Pons (tissue), 1 donor: ENCODE results near the gene ZNF136.

Experiments used
- DNase-seq: peaks from one replicate; pipeline ENCODE4 v3.0.0-alpha.2; 2016; ENCODE audit warnings: low spot score

ZNF136 gene

DNA sequence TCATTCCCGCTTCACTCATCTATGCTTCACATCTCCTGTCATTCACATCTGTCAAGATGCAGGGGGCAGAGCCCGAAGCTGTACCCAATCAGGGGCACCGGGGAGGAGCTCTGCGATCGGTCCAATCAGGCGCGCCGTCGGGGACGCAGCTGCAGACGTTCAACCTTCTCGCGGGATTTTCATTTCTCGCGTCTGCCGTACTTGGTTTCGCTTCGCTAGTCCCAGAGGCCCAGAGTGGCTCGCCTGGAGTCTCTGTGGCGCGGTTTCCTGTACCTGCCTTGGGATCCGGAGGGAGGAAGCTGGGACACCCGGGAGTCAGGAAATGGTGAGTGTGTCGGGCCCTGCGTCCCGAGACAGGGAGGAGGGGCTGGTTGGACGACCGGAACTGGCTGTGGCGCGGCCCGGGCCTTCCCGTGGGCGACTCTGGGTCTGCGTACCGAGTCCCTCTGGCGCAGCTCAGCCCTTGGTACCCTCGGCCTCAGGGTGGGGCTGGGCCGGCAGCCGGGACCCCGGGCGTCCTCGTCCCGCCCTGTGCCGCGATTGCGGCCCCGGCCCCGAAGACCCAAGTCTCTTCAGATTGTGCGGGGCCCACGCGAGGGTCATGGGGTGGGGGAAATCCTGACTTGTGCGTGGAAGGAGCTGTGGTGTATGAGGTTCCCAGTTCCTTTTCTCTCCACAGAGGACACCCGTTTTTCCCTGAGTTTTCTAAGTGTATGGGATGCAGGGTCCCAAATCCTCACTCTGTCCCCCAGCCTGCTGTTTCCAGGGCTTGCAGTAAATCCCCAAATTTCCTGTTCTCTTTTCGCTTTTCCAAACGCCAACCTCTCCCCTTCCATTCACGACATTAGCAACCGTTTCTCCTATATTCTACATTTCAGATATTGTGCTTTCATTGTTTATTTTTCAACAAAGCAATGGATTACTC lies at the start of gene ZNF136:
TSS of gene ZNF136 (plus strand) at position 215 of the 925 bp plus-strand sequence. CDS start at position 323, 108 bp downstream.
- DNase-seq = peak; percentile 91

- no peak for DNase-seq
Observed at GRCh38 chr19:12113121-12113520, 49.8 kb upstream of the ZNF136 start.

- no peak for DNase-seq
Observed at GRCh38 chr19:12117201-12117970, 45.5 kb upstream of the ZNF136 start.

- DNase-seq = no peak
Observed at GRCh38 chr19:12126707-12127106, 36.2 kb upstream of the ZNF136 start.

- no peak for DNase-seq
Observed at GRCh38 chr19:12133069-12133468, 29.8 kb upstream of the ZNF136 start.

GRCh38 chr19:12137221-12137940 lies 25.5 kb upstream of the ZNF136 start:
- no peak for DNase-seq

- DNase-seq = no peak
Observed at GRCh38 chr19:12139269-12139668, 23.6 kb upstream of the ZNF136 start.

DNA sequence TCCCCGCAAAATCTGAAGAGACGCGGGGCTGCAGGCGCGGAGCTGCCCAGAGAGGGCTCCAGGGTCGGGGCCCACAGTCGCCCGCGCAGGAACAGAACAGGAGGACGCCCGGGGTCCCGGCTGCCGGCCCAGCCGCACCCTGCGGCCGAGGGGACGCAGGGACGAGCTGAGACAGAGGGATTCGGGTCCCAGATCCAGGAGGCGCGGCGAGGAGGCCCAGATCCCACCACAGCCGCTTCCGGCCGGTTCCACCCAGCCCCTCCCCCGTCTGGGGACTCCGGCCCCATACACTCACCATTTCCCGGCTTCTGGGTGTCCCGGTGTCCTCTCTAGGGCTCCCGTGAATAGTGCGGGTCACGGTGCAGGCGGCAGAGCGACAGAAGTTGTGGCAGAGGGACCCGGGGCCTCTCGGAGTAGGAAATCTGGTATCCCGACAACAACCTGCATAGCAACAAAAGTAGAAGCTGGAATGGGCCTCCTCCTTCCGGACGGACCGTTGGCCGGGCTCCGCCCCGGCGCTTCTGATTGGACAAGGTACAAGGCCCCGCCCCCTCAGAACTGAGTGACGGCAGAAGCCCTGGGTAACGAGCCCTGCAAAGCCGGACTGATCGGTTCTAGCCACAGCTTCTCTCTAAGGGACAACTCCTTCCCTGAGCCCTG lies 22.9 kb upstream of the ZNF136 start, which contains the start of gene ZNF20:
TSS of gene ZNF20 (minus strand) at position 466 of the 660 bp plus-strand sequence. CDS start at position 298, 168 bp downstream.
- peak; percentile 96 for DNase-seq

DNA sequence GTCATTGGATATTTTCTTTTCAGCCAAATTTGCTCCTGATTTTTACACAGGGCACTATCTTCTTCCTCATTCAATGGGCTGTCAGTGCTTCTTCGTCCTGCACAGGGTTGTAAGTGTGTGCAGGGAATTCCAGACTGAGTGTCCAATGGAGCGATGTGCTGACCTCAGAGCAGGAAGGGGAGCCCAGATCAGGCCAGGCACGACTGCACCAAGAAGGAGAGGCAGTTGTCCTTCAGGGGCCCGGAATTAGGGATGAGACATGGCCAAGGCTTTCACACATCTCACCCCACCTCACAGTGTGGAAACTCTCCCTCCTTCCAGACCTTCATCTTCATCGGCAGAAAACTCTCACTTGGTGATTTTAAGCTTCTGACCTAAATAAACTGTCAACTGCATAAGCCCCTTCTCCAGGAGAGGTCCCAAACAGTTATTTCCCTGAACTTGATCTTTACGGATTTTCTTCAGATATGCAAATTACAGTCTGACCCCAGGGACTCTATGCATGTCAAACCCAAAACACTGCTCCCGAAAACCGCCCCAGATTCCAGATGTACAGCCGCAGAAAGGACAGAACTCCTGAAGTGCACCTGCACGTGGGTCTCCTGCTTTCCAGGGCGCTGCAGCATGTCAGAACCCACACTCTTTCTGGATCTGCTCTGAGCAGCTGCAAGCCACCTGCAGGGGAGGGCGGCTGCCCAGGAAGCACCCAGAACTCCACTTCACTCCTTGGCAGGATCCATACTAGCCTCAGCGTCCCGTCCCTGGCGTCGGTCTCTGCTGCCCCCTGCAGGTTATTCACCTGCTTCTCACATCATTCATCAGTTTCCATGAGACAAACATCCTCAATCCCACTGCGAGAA lies 22.1 kb upstream of the ZNF136 start:
- DNase-seq = peak; percentile 90

GRCh38 chr19:12141405-12141736 lies 21.5 kb upstream of the ZNF136 start:
- no peak for DNase-seq

- DNase-seq = no peak
Observed at GRCh38 chr19:12145348-12145747, 17.5 kb upstream of the ZNF136 start.

DNA sequence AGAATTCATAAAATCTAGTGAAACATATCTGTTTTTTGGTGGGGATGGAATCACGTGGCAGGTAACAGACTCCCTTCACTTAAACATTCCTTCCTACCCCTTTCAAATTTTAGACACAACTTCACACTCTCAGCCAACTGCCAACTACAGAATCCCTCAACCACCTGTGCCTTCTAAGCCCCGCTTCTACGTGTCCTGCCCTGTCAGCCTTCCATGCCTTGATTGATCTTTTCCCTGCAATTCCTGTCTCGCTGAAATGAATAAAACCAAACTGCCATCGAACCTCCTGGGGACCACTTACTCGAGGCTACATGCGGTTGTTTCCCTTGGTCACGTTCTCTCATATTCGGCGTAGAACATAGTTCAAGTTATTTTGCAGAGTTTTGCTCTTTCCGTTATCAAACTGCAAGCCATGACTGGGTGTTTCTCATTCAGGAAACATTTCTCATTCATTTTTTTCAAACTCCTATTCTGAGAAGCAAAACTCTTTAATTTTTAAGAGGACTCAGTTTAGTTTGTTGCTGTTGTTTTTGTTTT lies 7.5 kb upstream of the ZNF136 start:
- no peak for DNase-seq

- peak; percentile 88 for DNase-seq
Observed at GRCh38 chr19:12156223-12157058, 6.5 kb upstream of the ZNF136 start, which contains the start of gene ZNF625. ZNF625 (minus strand) TSS chr19:12156734; CDS start chr19:12156558, 176 bp downstream.

- DNase-seq = no peak
Observed at GRCh38 chr19:12159773-12160414, 3.0 kb upstream of the ZNF136 start.

- no peak for DNase-seq
Observed at GRCh38 chr19:12162513-12162881, 399 bp upstream of the ZNF136 start.

DNA sequence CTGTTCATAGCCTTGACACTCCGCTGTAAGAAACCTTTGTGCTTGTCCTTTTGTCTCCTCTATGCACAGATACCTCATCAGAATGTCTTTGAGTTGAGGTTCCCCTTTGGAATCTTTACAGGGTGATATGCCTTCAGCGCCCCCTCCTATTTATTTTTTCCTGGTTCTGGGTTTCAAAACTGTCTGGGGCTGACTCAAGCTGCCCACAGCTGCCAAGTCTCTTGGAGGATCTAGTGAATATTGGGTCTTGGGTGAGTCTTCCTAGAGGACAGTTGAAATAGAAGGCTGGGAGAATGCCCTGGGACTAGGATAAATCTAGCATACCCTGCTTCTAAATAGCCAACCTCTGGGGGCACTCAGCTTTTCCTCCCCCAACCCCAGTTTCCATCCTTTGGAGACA lies 930 bp downstream of the ZNF136 start:
- DNase-seq = no peak

DNA sequence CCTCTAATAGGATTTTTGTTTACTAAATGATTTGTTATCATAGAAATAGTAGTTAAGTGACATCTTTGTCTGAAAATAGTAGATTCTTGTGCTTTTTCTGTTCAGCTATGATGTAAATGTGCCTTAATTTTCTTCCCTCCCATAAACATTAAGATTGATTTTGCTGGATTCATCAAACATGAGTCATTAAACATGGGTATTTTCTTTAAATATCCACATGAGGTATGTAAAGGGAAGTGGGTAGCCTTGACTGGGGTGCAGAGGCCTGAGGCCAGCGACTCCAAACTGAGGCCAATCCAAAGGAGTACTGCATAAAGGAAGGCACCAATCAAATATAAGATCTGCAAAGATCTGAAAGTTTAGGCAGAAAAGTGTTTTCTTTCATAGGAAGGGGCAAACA lies 3.7 kb downstream of the ZNF136 start:
- no peak for DNase-seq

DNA sequence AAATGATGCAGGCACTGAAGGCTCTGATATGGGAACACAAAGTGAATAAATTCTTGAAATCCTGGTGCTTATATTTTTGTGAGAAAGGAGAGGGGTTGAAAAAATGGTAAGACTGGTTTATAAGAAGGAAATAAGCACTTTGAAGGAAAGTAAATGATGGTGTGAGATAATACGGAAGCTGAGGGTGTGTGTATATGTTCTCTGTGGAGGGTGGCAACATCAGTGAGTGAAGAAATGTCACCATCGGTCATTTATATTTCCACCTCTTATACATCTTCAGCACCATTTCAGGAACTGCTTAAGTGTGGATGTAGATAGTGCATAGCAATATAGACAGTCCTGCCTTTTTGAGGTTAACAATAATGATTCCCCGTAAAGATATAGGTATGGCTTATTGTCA lies 17.5 kb downstream of the ZNF136 start:
- no peak for DNase-seq

GRCh38 chr19:12187625-12188024 lies 24.7 kb downstream of the ZNF136 start:
- DNase-seq = no peak
